A549 treated with CORT108297 at 1 μM for 4 hours (cell line): ENCODE results near the gene SEPTIN5. TPM values are rescaled to one million over a fixed set of nuclear protein-coding genes. Genes with fewer than 3 reads are reported as not detected.

ENCODE experiments used
- total RNA-seq: library from RNA; stranded (reverse); fragments of 200-300 nt; extraction: Qiagen RNA extraction; gene quantifications from 5 replicates; pipeline ENCODE4 v1.2.3, GENCODE V29; 2022

SEPTIN5 gene
- 7.7 to 10.7 TPM (median 10.2 TPM) in 5 replicates for total RNA-seq

DNA sequence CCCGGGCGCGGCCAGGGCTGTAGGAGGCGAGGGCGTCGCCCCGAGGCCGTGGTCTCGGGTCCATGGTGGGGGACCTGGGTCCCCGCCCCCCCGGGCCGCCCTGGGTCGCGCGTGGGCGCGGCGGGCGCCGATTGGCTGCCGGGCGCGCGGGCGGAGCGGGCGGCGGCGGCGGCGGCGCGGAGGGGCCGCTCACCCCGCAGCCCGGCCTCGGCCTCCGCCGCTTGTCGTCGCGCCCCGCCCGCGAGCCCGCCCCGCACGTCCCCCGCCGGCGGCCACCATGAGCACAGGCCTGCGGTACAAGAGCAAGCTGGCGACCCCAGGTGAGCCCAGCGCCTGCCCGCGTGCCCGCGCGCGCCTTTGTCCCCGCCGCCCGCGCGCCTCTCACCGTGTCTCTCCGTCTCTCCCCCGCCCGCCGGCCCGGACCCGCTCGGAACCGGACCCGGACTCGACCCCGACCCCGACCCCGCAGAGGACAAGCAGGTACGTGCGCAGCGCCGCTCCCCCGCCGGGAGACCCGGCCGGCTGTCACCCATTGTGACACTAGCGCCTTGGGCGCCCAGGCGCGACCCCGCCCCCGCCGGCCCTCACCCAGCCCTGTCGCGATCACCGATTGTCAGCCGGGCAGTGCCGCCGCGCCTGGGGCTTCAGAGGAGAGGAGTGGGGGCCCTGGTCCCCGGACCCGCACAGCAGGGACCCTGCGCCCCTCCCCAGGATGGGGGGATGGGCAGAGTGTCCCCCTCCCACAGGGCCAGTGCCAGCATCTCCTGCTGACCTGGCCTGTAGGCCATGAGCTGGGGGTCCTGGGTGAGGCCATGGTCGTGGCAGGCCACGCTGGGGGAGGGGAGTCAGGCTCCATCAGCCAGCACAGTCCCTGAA lies at the start of gene SEPTIN5:
SEPTIN5 (plus strand) TSS at position 192 of the 876 bp plus-strand sequence; CDS start at position 278, 86 bp downstream.

DNA sequence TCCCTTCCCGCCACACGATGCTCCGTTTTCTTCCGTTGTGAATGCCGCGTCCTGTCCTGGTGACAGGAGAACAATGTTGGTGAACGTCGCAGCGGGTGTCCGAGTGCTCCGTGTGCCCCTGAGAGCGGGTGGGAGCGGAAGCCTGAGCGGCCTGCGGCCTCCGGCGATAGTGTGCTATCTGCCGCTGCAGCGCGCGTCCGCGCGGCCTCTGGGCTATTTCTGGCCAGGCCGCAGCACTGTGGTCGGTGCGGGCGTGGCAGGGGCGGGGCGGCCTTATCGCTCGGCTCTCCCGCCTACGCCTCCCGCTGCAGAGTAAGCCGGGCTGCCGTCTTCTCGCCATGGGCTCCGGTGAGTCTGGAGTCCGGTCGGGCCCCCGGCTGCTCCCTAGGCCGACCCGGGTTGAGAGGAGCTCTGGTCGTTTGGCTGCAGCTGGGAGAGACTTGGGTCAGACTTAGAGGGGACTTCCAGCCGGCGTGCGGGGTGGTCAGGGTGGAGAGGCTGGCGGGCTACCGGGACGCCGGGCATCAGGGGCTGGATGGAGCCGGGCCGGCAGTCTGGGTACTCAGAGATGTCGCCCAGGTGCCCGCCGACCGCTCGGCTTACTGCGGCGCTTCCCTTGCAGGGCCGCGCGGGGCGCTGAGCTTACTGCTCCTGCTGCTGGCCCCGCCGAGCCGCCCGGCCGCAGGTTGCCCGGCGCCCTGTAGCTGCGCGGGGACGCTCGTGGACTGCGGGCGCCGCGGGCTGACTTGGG lies 9.1 kb downstream of the SEPTIN5 start, which contains the start of gene GP1BB:
GP1BB (plus strand) TSS at position 308 of the 751 bp plus-strand sequence; CDS start at position 339, 31 bp downstream.

DNA sequence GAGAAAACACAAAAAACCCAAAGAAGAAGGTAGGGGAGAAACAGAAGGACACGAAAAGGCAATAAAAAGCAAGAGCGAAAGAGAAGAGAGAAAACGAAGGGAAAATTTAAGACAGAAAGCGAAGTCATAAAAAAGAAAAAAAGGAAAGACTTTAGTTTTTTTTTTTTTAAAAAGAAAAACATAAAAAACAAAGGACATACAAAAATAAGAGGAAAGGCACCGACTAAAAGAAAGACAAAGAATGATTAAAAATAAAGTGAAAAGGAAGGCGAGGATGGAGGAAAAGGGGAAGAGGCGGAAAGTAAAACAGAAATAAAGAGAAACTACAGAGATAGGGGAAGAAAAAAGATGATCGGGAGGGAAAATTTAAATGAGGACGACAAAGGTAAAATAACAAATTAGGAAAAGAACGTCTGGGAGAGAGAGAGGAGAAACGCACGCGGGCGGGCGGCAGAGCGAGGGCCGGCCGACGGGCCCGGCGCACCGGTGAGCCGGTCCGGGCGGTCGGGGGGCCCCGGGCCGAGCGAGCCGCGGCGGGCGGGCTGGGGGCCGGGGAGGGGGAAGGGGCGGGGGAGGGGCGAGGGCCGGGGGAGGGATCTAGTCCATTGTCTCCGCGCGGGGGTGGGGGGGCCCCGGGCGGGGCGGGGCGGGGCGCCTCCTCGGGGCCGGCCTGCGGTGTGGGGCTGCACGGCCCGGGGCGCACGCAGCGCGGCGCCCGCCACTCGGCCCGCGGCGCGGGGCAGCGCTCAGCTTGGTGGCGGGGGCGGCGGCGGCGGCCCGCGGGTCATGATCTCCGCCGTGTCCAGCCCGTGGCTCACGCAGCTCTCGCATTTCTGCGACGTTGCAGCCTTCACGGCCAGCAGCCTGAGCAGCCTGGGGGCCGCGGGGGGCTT lies 46.0 kb downstream of the SEPTIN5 start, which contains the start of gene TBX1:
TBX1 (plus strand) TSS at position 721 of the 893 bp plus-strand sequence; CDS start at position 787, 66 bp downstream.

Other genes starting within 250 kb of the SEPTIN5 start
- 92.8 to 101 TPM (median 98.1 TPM) in 5 replicates for gene UFD1, start 235.3 kb upstream of the SEPTIN5 start, total RNA-seq
- 23.9 to 27.7 TPM (median 24.8 TPM) in 5 replicates for gene CDC45, start 234.6 kb upstream of the SEPTIN5 start, total RNA-seq
- gene CLDN5, start 190.1 kb upstream of the SEPTIN5 start, total RNA-seq: not detected in 5 replicates
- gene GP1BB, start 9.0 kb downstream of the SEPTIN5 start, total RNA-seq: 0.28 to 1.8 TPM (median 1.6 TPM) in 5 replicates
- 3.0 to 5.2 TPM (median 5.0 TPM) in 5 replicates for gene TBX1, start 46.3 kb downstream of the SEPTIN5 start, total RNA-seq
- 14.8 to 20.8 TPM (median 18.0 TPM) in 5 replicates for gene GNB1L, start 140.4 kb downstream of the SEPTIN5 start, total RNA-seq
- gene RTL10, start 140.4 kb downstream of the SEPTIN5 start, total RNA-seq: 5.4 to 8.8 TPM (median 8.2 TPM) in 5 replicates
- 129 to 173 TPM (median 170 TPM) in 5 replicates for gene COMT, start 227.3 kb downstream of the SEPTIN5 start, total RNA-seq
- 31.7 to 43.9 TPM (median 37.4 TPM) in 5 replicates for gene TXNRD2, start 227.3 kb downstream of the SEPTIN5 start, total RNA-seq